ENCODE data around the gene CMPK2. TPM values are rescaled to one million over a fixed set of nuclear protein-coding genes. Genes with fewer than 3 reads are reported as not detected.

The CMPK2 gene
- total and polyA plus RNA-seq, 9 of the 15 experiments (the other 6 are each of a cell fraction or from before 2014, with no cell fraction given), result 2.6 to 10.5 (median 5.0) TPM

GRCh38 chr2:6909431-6910385 lies 44.0 kb upstream of the CMPK2 start (continued):
- TF ChIP-seq, protein P1, sequence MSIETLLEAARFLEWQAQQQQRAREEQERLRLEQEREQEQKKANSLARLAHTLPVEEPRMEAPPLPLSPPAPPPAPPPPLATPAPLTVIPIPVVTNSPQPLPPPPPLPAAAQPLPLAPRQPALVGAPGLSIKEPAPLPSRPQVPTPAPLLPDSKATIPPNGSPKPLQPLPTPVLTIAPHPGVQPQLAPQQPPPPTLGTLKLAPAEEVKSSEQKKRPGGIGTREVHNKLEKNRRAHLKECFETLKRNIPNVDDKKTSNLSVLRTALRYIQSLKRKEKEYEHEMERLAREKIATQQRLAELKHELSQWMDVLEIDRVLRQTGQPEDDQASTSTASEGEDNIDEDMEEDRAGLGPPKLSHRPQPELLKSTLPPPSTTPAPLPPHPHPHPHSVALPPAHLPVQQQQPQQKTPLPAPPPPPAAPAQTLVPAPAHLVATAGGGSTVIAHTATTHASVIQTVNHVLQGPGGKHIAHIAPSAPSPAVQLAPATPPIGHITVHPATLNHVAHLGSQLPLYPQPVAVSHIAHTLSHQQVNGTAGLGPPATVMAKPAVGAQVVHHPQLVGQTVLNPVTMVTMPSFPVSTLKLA (conservative IDR thresholded peaks at IDR 0.05), result peak in 1 of 2 experiments; percentile 67; a peak in 2 of 4 replicates
- TF ChIP-seq FOXK1 (CRISPR knock-in tag; IDR thresholded peaks at IDR 0.05; ENCODE audit: borderline replicate concordance) (no peak), USF2 (CRISPR knock-in tag; IDR thresholded peaks at IDR 0.05) (no peak), ZNF707 (CRISPR knock-in tag; conservative IDR thresholded peaks at IDR 0.05) (no peak), GATAD2A (IDR thresholded peaks at IDR 0.05) (no peak; the same call in 1 of the 2 replicates), CBX2 (IDR thresholded peaks at IDR 0.05; ENCODE audit: insufficient read depth, low read length, poor library complexity, severe bottlenecking) (no peak), ZNF140 (CRISPR knock-in tag; IDR thresholded peaks at IDR 0.05) (no peak), ETS1 (conservative IDR thresholded peaks at IDR 0.05; ENCODE audit: control insufficient read depth, low read depth, low read length) (no peak), SAFB (IDR thresholded peaks at IDR 0.05; ENCODE audit: borderline replicate concordance, low read depth, low read length) (no peak), CBFA2T2 (conservative IDR thresholded peaks at IDR 0.05) (peak; percentile 93), ZKSCAN1 (IDR thresholded peaks at IDR 0.05; ENCODE audit: low read depth, low read length) (no peak), SIRT6 (IDR thresholded peaks at IDR 0.05; ENCODE audit: low read depth, low read length) (no peak), SMARCA5 (IDR thresholded peaks at IDR 0.05) (peak; percentile 43; the same call in 1 of the 2 replicates), BHLHE40 (IDR thresholded peaks at IDR 0.05; ENCODE audit: low read length) (peak; percentile 43), TCFL5 (CRISPR knock-in tag; conservative IDR thresholded peaks at IDR 0.05) (no peak), PHF8 (IDR thresholded peaks at IDR 0.05; ENCODE audit: borderline replicate concordance, low read length) (no peak), HCFC1 (IDR thresholded peaks at IDR 0.05; ENCODE audit: low read depth, low read length) (no peak), MAX (CRISPR knock-in tag; IDR thresholded peaks at IDR 0.05) (no peak), KAT2B (IDR thresholded peaks at IDR 0.05; ENCODE audit: low read depth, low read length) (no peak), THRA (IDR thresholded peaks at IDR 0.05) (no peak), ADNP (tag; IDR thresholded peaks at IDR 0.05) (0 out of 2 replicates have a peak, but pooled peaks have one; percentile 35), ASH1L (IDR thresholded peaks at IDR 0.05; ENCODE audit: borderline replicate concordance, low read depth, partially characterized antibody) (no peak)

All from K562 (cell line).